Measurements from ENCODE around the gene NLRP12. TPM values are rescaled to one million over a fixed set of nuclear protein-coding genes. Genes with fewer than 3 reads are reported as not detected.

NLRP12 gene
- total and polyA plus RNA-seq, 2 of the 4 experiments (the other 2 are of a cell fraction), result not detected

DNA sequence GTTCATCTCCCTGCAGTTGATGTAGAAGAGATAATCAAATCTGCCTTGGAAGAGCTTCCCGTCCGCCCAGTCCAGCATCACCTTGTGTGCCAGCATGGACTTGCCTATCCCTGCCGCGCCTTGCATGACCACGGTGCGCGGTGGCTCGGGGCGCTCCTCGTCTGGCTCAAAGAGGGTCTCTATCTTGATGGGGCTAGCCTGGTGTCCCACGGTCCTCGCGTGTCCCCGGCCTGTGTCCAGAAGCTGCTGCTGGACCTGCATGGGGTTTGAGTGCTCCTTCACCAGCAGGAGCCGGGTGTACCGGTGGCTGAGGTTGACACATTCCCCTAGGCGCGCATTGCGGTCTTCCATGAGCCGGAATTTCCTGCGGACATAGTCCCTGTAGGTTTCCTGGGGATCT is 13.2 kb downstream of the NLRP12 start:
- POLR2A ChIA-PET (ENCODE audit: unreplicated experiment), result no interaction called here
- dilution Hi-C loops (cut with HindIII; ENCODE audit: low sequenced_read_pairs, unreplicated experiment), result no loop called here
- CTCF ChIA-PET, result interaction anchor here (2.4 kb wide), 1 partner anchor 219 kb away, joined by 12 read pairs; no protein-coding TSS in a partner anchor

More for the DNA sequence above, 13.2 kb downstream of the NLRP12 start:
- Histone ChIP-seq H2AK9ac (replicated peaks; ENCODE audit: low read depth, low read length, poor library complexity) (no peak overlapping the region), H3K23ac (ENCODE audit: low read depth, low read length) (no peak overlapping the region), H4K5ac (ENCODE audit: low read depth, low read length) (no peak overlapping the region), H2AFZ (replicated peaks; ENCODE audit: low read length, poor library complexity) (no peak overlapping the region), H4K91ac (ENCODE audit: insufficient read depth, low read depth, low read length) (no peak overlapping the region), H3K4me1 (ENCODE audit: control insufficient read depth, insufficient read depth, low read length) (no peaks in the 10 kb centered on the region), H3K27ac (ENCODE audit: insufficient read depth, low read length) (no peak overlapping the region), H3K9ac (ENCODE audit: low read depth, low read length) (no peak overlapping the region), H2AK5ac (ENCODE audit: low read depth, low read length) (no peak overlapping the region), H3K79me1 (ENCODE audit: low read depth in 1 of 2, low read length in 2 of 2) (no peaks in the 10 kb centered on the region), H2BK5ac (ENCODE audit: low read depth, low read length, poor library complexity, severe bottlenecking) (no peak overlapping the region), H3K18ac (ENCODE audit: low read depth, low read length) (no peak overlapping the region), H3K4me2 (ENCODE audit: low read depth, low read length) (no peak overlapping the region), H3K4ac (ENCODE audit: low read depth, low read length) (no peak overlapping the region), H2BK15ac (ENCODE audit: low read depth, low read length) (no peak overlapping the region), H2BK120ac (ENCODE audit: low read depth, low read length) (no peak overlapping the region), H2BK20ac (ENCODE audit: low read depth, low read length) (no peak overlapping the region), H3K9me3 (ENCODE audit: control insufficient read depth, insufficient read depth, low read length) (no peaks in the 10 kb centered on the region), H3K14ac (replicated peaks; ENCODE audit: low read depth, low read length) (no peak overlapping the region), H3K4me3 (ENCODE audit: insufficient read depth, low read depth, low read length) (no peak overlapping the region), H3K9me1 (ENCODE audit: insufficient read depth, low read length) (no peaks in the 10 kb centered on the region), H4K8ac (ENCODE audit: low read depth in 2 of 2, low read length in 2 of 2) (no peak overlapping the region), H3K56ac (ENCODE audit: extremely low read depth, insufficient read depth, low read length) (no peak overlapping the region), H3K36me3 (ENCODE audit: control insufficient read depth, insufficient read depth, low read length) (no peaks in the 10 kb centered on the region), H3K27me3 (ENCODE audit: control insufficient read depth, insufficient read depth, low read length) (no peaks in the 10 kb centered on the region), H4K20me1 (ENCODE audit: insufficient read depth, low read length) (no peaks in the 10 kb centered on the region)
- no TSS peak for BruUV-seq (replicated peaks)
- 92% methylated on average over 13 of the region's 21 CpGs; no CpG with 5 or more reads in 1 of the 2 experiments for whole genome bisulfite sequencing, 2 experiments (ENCODE audit: extremely low coverage in 2 of 2, insufficient read length in 1 of 2)
- ATAC-seq (ENCODE audit: low read depth) (no peak), DNase-seq (no peak)
- in situ Hi-C loops (cut with MboI; ENCODE audit: low sequenced_read_pairs) (no loop called here), intact Hi-C loops (cut with micrococcal nuclease) (no loop called here)
- TF ChIP-seq ELK1 (IDR thresholded peaks at IDR 0.05; ENCODE audit: borderline replicate concordance, low read depth, low read length) (no peak), MXI1 (IDR thresholded peaks at IDR 0.05; ENCODE audit: borderline replicate concordance, low read depth, low read length) (no peak), MAZ (IDR thresholded peaks at IDR 0.05; ENCODE audit: borderline replicate concordance, low read depth, low read length) (no peak), RFX5 (IDR thresholded peaks at IDR 0.05; ENCODE audit: low read depth, low read length) (no peak), CTCF (conservative IDR thresholded peaks at IDR 0.05; ENCODE audit: low read depth, low read length) (no peak), FOS (IDR thresholded peaks at IDR 0.05; ENCODE audit: low read depth, low read length) (no peak), POLR2A (IDR thresholded peaks at IDR 0.05; ENCODE audit: low read depth, low read length) (no peak), CEBPB (IDR thresholded peaks at IDR 0.05; ENCODE audit: low read depth, low read length) (no peak), RCOR1 (IDR thresholded peaks at IDR 0.05; ENCODE audit: insufficient replicate concordance, low read length) (no peak), SMC3 (IDR thresholded peaks at IDR 0.05; ENCODE audit: low read depth, low read length) (no peak), BHLHE40 (IDR thresholded peaks at IDR 0.05; ENCODE audit: low read depth, low read length) (no peak), CHD1 (IDR thresholded peaks at IDR 0.05; ENCODE audit: low read depth, low read length) (no peak), RAD21 (IDR thresholded peaks at IDR 0.05; ENCODE audit: low read length) (no peak)
- TF ChIP-seq, protein P1, sequence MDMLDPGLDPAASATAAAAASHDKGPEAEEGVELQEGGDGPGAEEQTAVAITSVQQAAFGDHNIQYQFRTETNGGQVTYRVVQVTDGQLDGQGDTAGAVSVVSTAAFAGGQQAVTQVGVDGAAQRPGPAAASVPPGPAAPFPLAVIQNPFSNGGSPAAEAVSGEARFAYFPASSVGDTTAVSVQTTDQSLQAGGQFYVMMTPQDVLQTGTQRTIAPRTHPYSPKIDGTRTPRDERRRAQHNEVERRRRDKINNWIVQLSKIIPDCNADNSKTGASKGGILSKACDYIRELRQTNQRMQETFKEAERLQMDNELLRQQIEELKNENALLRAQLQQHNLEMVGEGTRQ (IDR thresholded peaks at IDR 0.05; ENCODE audit: low read depth, low read length), result no peak

Data from IMR-90 (cell line).